ENCODE data around the gene FBN3.
"Not testable (repeated sequence)": the region's sequence is repeated elsewhere in the genome, so short reads cannot be mapped to it uniquely, and the experiment has no call there.

The FBN3 gene

DNA sequence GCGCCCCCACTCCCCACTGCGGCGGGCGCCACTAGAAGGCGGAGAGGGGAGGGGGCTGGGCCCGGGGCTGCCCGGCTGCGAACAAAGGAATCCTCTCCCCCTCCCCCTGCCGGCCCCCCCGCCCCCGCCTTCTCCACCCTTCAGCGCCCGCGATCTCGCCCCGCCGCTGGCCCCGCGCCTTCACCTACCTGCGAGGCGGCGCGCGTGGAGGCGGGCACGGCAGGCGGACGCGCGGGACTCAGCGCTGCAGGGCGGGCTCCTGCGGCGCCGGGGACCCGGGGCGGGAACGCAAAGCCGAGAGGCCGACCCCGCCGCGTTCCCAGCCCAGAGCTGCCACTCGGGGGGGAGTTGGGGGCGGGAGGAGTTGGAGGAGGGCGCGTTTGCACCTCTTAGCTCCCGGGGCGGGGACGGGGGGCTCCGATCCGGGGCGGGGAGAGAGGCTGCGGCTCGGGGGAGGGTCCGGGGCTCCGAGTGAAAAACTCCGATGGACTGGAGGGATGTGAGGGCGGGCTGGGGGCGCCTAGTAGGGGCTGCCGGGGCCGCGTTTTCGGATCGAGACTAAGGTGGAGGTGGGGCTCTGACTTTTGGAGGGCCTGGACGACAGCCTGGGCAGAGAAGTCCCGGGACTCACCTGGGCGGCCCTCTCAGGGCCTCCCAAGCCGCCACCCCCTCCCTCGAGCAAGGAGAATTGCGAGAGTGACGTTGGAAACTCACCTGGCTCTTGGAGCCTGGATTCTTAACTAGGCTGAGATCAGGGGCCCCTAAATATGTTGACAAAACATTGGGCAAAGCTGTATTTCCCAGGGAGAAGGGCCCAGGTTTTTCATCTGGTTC is at the start of gene FBN3:
Gene FBN3 (minus strand): TSS at position 332 of the 834 bp plus-strand sequence. CDS start 2,112 bp downstream, outside the sequence.
- DNase-seq (ENCODE audit: low read depth): no peak

- no peak for DNase-seq (ENCODE audit: low read depth)
Observed at GRCh38 chr19:8196271-8196927, 47.0 kb upstream of the FBN3 start.

DNA sequence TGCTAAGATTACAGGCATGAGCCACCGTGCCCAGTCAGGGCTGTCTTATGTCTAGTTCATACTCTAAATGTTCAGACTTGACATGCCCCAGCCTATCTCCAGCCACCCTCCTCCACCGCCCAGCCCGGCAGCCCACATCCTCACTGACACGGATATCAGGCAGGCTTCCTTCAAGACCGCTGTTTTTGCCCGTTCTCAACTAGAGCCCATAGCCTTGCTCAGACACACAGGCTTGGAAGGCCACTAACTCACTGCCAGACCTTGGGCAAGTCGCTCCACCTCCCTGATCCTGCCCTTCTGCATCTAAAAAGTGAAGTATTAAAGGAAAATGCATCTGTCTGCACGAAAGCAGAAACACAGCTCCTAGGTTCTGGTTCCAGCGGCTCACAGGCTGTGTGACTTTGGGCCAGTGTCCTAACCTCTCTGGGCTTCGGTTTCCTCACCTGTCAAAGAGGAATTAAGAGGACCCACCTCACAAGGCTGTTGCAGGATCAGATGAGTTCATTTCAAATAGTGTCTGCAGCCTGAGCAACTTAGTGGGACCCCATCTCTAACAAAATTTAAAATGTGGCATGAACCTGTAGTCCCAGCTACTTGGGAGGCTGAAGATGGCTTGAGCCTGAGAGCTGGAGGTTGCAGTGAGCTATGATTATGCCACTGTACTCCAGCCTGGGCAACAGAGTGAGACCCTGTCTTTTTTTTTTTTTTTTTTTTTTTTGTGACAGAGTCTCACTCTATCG is 45.3 kb upstream of the FBN3 start:
- DNase-seq (ENCODE audit: low read depth): no peak

- no peak for DNase-seq (ENCODE audit: low read depth)
Observed at GRCh38 chr19:8192221-8192820, 42.9 kb upstream of the FBN3 start.

GRCh38 chr19:8185343-8186068 is 36.1 kb upstream of the FBN3 start:
- no peak for DNase-seq (ENCODE audit: low read depth)

- DNase-seq (ENCODE audit: low read depth): no peak
Observed at GRCh38 chr19:8184274-8184673, 34.9 kb upstream of the FBN3 start.

DNA sequence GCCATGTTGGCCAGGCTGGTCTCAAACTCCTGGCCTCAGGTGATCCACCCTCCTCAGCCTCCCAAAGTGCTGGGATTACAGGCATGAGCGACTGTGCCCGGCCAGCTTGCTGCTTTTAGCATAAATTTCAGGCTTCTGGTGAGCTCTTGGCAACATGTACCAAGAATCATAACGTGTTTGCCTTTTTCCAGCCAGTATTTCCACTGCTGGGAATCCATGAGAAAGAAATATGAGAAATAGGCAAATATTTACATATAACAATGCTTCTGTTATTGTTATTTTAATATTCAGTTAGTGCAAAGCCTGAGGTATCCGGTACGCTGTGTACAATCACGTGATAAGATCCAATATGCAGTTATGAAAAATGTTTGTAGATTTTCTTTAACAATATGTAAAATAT is 30.6 kb upstream of the FBN3 start:
- DNase-seq (ENCODE audit: low read depth): no peak

GRCh38 chr19:8174706-8175105 is 25.3 kb upstream of the FBN3 start:
- no peak for DNase-seq (ENCODE audit: low read depth)

- no peak for DNase-seq (ENCODE audit: low read depth)
Observed at GRCh38 chr19:8168537-8168936, 19.1 kb upstream of the FBN3 start.

DNA sequence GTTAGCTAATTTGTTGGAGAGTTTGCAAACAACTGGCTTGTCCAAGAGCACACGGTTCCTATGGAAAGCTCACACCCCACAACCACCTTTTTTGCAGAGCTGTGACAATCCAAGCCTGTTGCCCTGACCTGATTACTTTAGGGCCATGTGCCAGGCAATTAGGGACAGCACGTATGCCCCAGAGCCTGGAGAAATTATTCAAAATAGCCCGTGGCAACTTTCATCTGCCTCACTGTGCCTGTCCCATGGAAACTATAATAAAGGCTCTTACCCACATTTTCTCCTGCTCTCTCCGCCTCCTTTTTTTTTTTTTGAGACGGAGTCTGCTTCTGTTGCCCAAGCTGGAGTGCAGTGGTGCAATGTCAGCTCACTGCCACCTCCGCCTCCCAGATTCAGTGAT is 18.6 kb upstream of the FBN3 start:
- DNase-seq (ENCODE audit: low read depth): no peak

GRCh38 chr19:8163759-8164158 is 14.4 kb upstream of the FBN3 start:
- DNase-seq (ENCODE audit: low read depth): no peak

GRCh38 chr19:8161135-8161646 is 11.8 kb upstream of the FBN3 start:
- DNase-seq (ENCODE audit: low read depth): no peak

DNA sequence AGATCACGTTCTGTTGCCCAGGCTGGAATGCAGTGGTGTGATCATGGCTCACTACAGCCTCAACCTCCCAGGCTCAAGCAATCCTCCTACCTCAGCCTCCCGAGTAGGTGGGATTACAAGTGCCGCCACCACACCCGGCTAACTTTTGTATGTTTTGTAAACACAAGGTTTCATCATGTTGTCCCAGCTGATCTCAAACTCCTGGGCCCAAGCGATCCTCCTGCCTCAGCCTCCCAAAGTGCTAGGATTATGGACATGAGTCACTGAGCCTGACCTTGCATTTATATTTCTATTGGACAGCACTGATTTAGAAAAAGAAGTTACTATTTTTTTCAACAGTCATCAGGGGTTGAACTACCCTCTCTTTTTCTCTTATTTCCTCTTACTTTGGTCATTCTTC is 9.9 kb upstream of the FBN3 start:
- not testable (repeated sequence) for DNase-seq (ENCODE audit: low read depth)

DNA sequence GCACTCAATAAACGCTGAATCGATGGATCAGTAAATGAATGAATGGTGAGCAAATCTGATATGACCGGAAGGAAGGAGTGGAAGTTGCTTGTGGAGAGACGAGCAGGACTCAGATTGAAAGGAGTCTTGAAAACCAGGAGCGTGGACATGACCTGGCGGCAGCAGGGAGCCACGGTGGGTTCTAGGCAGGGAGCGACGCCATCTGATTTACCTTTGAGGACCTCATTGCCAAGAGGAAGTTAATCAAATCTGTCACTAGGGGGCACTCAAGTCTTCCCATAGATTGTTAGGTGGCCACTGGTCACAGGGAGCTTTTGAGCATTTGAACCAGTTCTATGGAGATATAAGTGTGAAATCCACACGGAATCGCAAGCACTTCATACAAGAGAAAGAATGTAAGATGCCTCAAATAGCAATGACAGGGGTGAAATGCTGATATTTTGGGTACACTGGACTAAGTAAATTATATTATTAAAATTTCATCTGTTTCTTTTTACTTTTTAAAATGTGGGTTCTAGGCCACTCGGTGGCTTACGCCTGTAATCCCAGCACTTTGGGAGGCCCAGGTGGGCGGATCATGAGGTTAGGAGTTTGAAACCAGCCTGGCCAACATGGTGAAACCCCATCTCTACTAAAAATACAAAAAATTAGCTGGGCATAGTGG is 9.2 kb upstream of the FBN3 start:
- no peak for DNase-seq (ENCODE audit: low read depth)

DNA sequence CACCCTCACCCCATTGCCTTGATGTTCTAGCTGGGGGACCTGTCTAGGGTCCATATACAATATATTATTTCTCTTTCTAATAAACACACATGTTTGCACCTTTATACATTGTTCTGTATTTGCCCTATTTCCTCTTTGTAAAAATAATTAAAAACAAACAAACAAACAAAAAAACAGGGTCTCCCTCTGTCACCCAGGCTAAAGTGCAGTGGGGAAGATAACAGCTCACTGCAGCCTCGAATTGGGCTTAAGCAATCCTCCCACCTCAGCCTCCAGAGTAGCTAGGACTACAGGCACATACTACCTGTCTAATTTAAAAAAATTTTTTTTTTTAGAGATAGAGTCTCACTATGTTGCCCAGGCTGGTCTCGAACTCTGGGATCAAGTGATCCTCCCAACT is 5.9 kb upstream of the FBN3 start:
- no peak for DNase-seq (ENCODE audit: low read depth)

GRCh38 chr19:8154014-8154413 is 4.6 kb upstream of the FBN3 start:
- not testable (repeated sequence) for DNase-seq (ENCODE audit: low read depth)

- no peak for DNase-seq (ENCODE audit: low read depth)
Observed at GRCh38 chr19:8151767-8152035, 2.3 kb upstream of the FBN3 start.

DNA sequence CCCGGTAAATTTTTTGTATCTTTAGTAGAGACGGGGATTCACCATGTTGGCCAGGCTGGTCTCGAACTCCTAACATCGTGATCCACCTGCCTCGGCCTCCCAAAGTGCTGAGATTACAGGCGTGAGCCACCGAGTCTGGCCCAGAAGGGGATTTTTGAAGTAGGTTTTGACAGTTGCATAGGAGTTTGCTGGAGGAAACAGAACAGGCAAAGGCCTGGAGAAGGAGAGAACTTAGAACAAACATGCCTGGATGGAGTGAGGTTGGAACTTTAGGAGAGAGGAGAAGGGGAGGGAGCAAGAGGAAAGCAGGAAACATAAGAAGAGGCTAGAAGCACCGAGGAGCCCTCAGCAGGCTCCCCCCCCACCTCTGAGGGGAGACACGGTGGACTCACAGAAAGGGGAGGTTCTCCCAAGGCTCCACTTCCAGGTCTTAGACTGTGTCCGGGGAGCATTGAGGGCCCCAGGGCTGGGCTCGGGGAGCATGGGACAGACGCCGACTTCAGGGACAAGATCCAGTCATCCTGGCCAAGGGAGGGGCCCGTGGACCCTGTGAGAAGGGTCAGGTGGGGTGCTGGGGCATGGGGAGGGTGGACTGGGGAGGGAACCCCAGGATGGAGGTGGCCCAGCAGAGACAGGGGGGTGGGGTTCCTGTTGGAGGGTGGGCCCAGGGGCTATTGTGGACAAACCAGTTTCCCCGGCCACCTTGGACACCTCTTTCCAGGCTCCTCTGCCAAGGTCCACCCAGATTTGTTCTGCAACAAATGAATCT is 1.8 kb upstream of the FBN3 start:
- DNase-seq (ENCODE audit: low read depth): no peak

DNA sequence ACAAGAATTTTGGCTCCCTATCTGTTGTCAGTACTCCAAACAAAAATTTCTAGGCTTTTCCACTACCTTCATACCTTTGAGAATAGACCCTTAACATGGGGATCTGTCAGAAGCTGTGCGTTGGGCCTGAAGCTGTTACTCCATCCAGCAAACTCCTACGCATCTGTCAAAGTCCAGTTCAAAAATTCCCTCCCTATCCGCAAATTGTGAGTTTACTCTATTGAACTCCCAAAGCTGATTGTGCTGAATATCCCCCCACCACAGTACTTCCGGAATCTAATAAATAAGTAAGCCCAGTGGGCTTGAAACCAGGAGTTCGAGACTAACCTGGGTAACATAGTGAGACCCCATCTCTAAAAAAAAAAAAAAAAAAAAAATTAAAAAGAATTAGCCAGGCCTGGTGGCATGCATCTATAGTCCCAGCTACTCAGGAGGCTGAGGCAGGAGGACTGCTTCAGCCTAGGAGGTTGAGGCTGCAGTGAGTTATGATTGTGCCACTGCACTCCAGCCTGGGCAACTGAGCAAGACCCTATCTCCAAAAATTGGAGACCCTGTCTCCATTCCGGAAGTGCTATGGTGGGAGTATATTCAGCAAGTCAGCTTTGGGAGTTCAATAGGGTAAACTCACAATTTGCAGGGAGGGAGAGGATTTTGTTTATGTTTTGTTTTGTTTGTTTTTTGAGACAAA is 930 bp upstream of the FBN3 start:
- no peak for DNase-seq (ENCODE audit: low read depth)

All from activated T-helper 9 cell treated with anti-CD3 and anti-CD28 coated beads, Interleukin-2, amount 50 U/mL, for 16 hours (primary cell).